T follicular helper cell (primary cell): Measurements from ENCODE around the gene CHD5.

Source experiments
- DNase-seq: peaks from one replicate; pipeline ENCODE4 v3.0.0-alpha.2; 2020; ENCODE audit warnings: low read depth

The CHD5 gene

DNA sequence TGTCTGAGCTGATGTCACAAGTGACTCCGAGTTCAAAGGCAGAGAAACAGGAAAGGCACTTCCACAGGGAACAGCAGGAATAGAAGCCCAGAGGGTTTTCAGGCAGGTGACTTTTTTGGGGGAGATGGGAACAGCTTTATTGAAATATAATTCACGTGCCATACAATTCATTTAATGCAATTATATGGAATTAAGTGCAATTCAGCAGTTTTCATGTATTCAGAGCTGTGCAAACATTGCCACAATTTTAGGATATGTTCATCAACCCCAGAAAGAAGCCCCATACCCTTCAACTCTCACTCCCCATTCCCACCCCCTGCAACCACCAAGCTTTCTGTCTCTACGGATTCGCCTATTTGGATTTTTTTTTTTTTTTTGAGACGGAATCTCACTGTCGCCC is 117.5 kb downstream of the CHD5 start:
- no peak for DNase-seq

DNA sequence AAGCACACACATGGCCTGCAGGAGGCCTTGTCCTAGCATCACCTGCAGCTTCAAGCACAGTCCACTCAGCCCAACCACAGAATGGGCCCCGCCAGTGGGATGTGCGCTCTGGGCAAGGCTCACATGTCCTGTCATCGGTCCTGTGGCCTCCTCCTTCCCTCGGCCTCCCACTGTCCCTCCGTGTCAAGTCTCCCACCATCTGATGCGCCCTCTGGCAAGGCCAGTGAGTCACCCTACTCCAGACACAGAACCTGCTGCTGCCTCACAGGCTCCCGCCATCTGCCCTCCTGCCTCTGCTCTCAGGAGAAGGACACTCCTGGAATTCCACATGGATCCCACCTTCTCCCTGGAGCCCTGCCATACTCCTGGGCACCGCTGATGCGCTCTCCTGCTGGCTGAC is 120.3 kb downstream of the CHD5 start:
- DNase-seq = no peak

- no peak for DNase-seq
Observed at GRCh38 chr1:6057170-6057845, 122.8 kb downstream of the CHD5 start.

- DNase-seq = no peak
Observed at GRCh38 chr1:6056572-6056948, 123.6 kb downstream of the CHD5 start.

- DNase-seq = no peak
Observed at GRCh38 chr1:6054596-6054995, 125.5 kb downstream of the CHD5 start.

- no peak for DNase-seq
Observed at GRCh38 chr1:6053206-6053546, 126.9 kb downstream of the CHD5 start.

DNA sequence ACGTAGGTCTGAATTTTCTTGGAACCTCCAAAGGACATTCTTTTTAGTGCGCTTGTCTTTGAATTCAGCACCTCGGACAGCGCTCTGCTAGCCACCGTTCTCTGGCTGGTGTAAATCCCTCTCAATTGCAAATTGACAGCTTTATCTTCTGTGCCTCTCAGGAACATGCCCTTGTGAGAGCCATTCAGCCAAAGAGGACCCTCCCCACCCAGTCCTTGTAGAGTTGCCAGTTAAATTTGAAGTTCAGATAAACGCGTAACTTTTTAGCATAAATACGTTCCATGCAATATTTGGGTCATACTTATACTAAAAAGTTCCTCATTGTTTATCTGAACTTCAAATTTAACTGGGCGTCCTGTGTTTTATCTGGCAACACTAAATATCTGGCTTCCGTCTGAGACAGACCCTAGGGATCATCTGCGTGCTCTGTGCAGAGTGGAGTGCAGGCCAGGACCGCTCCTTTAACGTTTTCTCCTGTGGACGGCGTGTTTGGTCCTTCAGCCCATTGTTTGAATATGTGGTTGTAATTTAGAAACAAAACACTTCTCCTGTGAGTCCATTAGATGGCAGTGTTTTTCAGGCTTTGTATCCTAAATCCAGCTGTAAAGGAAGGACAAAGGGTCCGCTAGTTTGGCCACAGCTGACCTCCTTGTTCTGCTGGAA is 127.4 kb downstream of the CHD5 start:
- peak; percentile 42 for DNase-seq
